Progenitor cell of endocrine pancreas (in vitro differentiated cells): ENCODE data around the gene KCNIP1. TPM values are rescaled to one million over a fixed set of nuclear protein-coding genes. Genes with fewer than 3 reads are reported as not detected.

Experiments
- DNase-seq: peaks from one replicate; pipeline ENCODE4 v3.0.0; 2021; ENCODE audit warnings: low spot score; ENCODE audit not compliant: unreplicated experiment
- H3K27ac Mint-ChIP-seq: 2 replicates; pipeline ENCODE4 v1.8.0; 2021; ENCODE audit warnings: mild to moderate bottlenecking, moderate library complexity, mixed read lengths
- H3K27me3 Mint-ChIP-seq: 2 replicates; pipeline ENCODE4 v1.8.0; 2021; ENCODE audit warnings: mixed read lengths
- H3K36me3 Mint-ChIP-seq: 2 replicates; pipeline ENCODE4 v1.8.0; 2022; ENCODE audit warnings: mixed read lengths; ENCODE audit not compliant: insufficient read depth
- H3K4me1 Mint-ChIP-seq: 2 replicates; pipeline ENCODE4 v1.8.0; 2021; ENCODE audit warnings: low read depth, mixed read lengths
- H3K4me3 Mint-ChIP-seq: 2 replicates; pipeline ENCODE4 v1.8.0; 2021; ENCODE audit warnings: low read depth, mild to moderate bottlenecking, moderate library complexity, mixed read lengths
- H3K9me3 Mint-ChIP-seq: 2 replicates; pipeline ENCODE4 v1.8.0; 2021; ENCODE audit warnings: low read depth, mixed read lengths
- long read RNA-seq: library from polyadenylated mRNA; unstranded; transcript quantifications from one replicate; pipeline ENCODE4 v2.0.0, GENCODE V29; 2020
- total RNA-seq: library from RNA; stranded (reverse); gene quantifications from 2 replicates; pipeline ENCODE4 v1.2.1, GENCODE V29; 2021
- TF ChIP-seq, protein P1 (sequence below): fragments of 200-600 bp; sonication (generic); IDR thresholded peaks from one replicate; pipeline ENCODE4 v1.5.0; 2021; ENCODE audit warnings: antibody characterized with exemption, mild to moderate bottlenecking; ENCODE audit not compliant: unreplicated experiment

The KCNIP1 gene
- 17.8 and 18.2 TPM in 2 replicates for total RNA-seq
- long read RNA-seq, partial matches to known transcripts: 1 of 11 reads
- long read RNA-seq, other reads (novel, unspliced or antisense): 10 of 11 reads

DNA sequence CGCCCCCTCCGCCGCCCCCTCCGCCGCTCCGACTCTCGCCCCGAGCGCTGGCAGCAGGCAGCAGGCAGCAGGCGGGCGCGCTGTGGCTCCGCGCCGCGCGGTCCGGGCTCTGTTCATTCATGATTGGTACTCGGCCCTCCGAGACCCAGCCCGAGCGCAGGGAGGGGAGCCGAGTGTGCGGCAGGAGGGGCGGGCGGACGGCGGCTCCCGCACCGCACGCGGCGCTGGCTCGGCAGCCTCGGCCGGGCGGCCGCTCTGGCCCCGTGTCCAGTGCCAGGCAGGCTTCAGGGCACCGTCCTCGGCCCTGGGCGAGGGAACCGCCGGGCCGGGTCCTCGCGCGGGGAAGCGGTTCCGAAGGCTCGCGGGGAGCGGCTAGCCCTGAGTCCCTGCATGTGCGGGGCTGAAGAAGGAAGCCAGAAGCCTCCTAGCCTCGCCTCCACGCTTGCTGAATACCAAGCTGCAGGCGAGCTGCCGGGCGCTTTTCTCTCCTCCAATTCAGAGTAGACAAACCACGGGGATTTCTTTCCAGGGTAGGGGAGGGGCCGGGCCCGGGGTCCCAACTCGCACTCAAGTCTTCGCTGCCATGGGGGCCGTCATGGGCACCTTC lies at the start of gene KCNIP1:
Gene KCNIP1 (plus strand): TSS at position 31 of the 607 bp plus-strand sequence.
- Mint-ChIP-seq H3K36me3 (no peaks in the 10 kb centered on the region), H3K4me3 (peak within 1 kb of the TSS; percentile 70), H3K27me3 (peaks cover 35% of the 10 kb centered on the region), H3K27ac (peak within 1 kb of the TSS; percentile 89), H3K4me1 (peaks cover 20% of the 10 kb centered on the region), H3K9me3 (no peaks in the 10 kb centered on the region)
- peak; percentile 55 for DNase-seq
- TF ChIP-seq, protein P1, sequence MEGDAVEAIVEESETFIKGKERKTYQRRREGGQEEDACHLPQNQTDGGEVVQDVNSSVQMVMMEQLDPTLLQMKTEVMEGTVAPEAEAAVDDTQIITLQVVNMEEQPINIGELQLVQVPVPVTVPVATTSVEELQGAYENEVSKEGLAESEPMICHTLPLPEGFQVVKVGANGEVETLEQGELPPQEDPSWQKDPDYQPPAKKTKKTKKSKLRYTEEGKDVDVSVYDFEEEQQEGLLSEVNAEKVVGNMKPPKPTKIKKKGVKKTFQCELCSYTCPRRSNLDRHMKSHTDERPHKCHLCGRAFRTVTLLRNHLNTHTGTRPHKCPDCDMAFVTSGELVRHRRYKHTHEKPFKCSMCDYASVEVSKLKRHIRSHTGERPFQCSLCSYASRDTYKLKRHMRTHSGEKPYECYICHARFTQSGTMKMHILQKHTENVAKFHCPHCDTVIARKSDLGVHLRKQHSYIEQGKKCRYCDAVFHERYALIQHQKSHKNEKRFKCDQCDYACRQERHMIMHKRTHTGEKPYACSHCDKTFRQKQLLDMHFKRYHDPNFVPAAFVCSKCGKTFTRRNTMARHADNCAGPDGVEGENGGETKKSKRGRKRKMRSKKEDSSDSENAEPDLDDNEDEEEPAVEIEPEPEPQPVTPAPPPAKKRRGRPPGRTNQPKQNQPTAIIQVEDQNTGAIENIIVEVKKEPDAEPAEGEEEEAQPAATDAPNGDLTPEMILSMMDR: no peak

GRCh38 chr5:170463426-170463825 lies 40.4 kb upstream of the KCNIP1 start:
- Mint-ChIP-seq H3K27ac (no peak overlapping the region), H3K4me3 (no peak overlapping the region), H3K36me3 (peaks cover 1% of the 10 kb centered on the region), H3K27me3 (no peaks in the 10 kb centered on the region), H3K4me1 (no peaks in the 10 kb centered on the region), H3K9me3 (peaks cover 18% of the 10 kb centered on the region)
- TF ChIP-seq, protein P1: no peak
- no peak for DNase-seq

DNA sequence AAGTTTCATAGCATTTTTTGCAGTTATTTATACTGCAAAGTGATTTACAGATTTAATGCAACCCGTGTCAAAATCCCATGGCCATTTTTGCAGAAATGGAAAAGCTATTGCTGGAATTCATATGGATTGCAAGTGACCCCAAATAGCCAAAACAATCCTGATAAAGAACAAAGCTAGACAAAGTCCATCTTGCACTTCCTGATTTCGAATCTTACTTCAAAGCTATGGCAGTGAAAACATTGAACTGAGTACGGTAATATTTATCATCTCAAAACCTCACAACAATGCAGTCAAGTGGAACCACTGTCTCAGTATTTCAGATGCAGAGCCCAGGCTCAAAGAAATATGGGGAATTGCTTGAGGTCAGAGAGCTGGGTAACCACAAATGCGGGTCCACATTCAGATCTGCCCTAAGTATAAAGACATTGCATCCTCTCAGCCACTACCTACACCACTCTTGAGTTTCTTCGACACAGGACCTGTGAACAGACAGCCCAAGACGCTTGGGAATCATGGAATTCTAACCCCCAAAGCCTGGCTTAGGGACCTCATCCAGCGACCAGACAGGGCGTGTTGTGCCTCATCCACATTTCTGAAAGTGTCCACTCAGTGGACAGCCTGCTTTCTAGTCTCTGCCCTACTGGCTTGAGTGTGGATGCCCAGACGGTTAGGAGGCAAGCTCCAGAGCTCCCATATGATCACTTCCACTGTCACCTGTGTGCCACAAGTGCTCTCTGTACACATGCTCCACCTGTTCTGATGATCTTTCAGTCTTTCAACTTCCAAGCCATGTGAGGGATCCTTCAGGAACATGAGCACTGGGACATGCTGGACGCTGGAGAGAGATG lies 39.3 kb upstream of the KCNIP1 start:
- no peak for DNase-seq
- Mint-ChIP-seq H3K36me3 (no peaks in the 10 kb centered on the region), H3K4me1 (no peaks in the 10 kb centered on the region), H3K4me3 (no peak overlapping the region), H3K27ac (no peak overlapping the region), H3K27me3 (peaks cover 2% of the 10 kb centered on the region), H3K9me3 (peaks cover 17% of the 10 kb centered on the region)
- TF ChIP-seq, protein P1: no peak

DNA sequence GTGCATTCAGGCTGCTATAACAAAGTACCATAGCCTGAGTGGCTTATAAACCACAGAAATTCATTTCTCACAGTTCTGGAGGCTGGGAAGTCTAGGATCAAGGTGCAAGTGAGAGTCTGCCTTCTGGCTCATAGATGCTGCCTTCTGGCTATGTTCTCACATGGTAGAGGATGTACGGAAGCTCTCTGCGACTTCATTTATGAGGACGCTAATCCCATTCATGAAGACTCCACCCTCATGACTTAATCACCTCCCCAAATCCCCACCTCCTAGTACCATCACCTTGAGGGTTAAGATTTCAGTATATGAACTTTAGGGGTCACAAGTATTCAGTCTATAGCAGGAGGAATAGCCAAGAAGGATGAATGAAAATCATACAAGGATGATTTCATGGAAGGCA lies 37.3 kb upstream of the KCNIP1 start:
- peaks cover 9% of the 10 kb centered on the region for H3K27me3 Mint-ChIP-seq
- DNase-seq: no peak
- no peak overlapping the region for H3K4me3 Mint-ChIP-seq
- H3K4me1 Mint-ChIP-seq: no peaks in the 10 kb centered on the region
- no peaks in the 10 kb centered on the region for H3K36me3 Mint-ChIP-seq
- no peak overlapping the region for H3K27ac Mint-ChIP-seq
- TF ChIP-seq, protein P1: no peak
- H3K9me3 Mint-ChIP-seq: peaks cover 3% of the 10 kb centered on the region

DNA sequence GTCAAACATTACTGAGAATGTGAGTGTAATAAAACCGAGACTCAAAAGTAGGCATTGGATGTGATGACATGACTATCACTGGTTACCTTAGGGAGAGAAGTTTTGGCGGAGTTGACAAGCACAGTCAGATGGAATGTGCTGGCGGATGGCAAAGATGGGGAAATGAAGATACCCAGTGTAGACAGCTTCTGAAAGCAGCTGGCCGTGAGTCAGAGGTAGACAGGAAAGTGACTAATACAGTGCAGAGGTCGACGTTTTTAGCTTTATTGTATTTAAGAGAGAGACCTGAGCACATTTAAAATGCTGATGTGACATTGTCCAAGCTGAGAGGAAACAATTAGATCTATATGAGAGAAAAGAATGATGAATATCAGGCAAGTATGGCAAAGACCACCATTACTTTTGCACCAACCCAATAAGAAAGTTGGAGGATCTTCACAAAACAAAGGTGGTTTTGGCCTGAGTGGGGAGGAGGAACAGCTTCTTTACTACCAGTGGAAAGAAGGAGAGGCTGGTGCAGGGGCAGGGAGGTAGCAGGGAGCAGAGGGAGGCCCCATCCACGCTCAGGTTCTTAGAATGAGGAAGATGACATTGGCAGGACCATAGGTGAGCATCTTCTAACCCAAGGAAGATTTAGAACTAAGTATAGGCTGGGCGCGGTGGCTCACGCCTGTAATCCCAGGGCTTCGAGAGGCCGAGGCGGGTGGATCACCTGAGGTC lies 36.7 kb upstream of the KCNIP1 start:
- Mint-ChIP-seq H3K9me3 (no peaks in the 10 kb centered on the region), H3K36me3 (no peaks in the 10 kb centered on the region), H3K4me3 (no peak overlapping the region), H3K27ac (no peak overlapping the region), H3K4me1 (no peaks in the 10 kb centered on the region), H3K27me3 (peaks cover 9% of the 10 kb centered on the region)
- TF ChIP-seq, protein P1: no peak
- DNase-seq: no peak
